ENCODE measurements around the gene KCTD8. TPM values are rescaled to one million over a fixed set of nuclear protein-coding genes. Genes with fewer than 3 reads are reported as not detected.

Gene KCTD8
- total RNA-seq, 1 experiment from 2014 or later, result not detected

- DNase-seq, result no peak
- Mint-ChIP-seq H3K27me3 (ENCODE audit: unreplicated experiment) (no peaks in the 10 kb centered on the region), H3K9me3 (ENCODE audit: low read depth, unreplicated experiment) (peaks cover 10% of the 10 kb centered on the region), H3K27ac (ENCODE audit: unreplicated experiment) (no peak overlapping the region), H3K4me3 (ENCODE audit: low read depth, unreplicated experiment) (no peak overlapping the region), H3K36me3 (ENCODE audit: insufficient read depth, unreplicated experiment) (no peaks in the 10 kb centered on the region), H3K4me1 (ENCODE audit: low read depth, unreplicated experiment) (no peaks in the 10 kb centered on the region)
- CTCF ChIA-PET, result no interaction called here
- no TSS peak for BruUV-seq (replicated peaks)
- TF ChIP-seq CTCF (IDR thresholded peaks at IDR 0.05; ENCODE audit: unreplicated experiment), result no peak
- intact Hi-C loops (cut with micrococcal nuclease; ENCODE audit: unreplicated experiment), result no loop called here
Observed at GRCh38 chr4:44479731-44480130, 31.1 kb upstream of the KCTD8 start.

- no TSS peak for BruUV-seq (replicated peaks)
- CTCF ChIA-PET, result no interaction called here
Observed at GRCh38 chr4:44462259-44462658, 13.7 kb upstream of the KCTD8 start.

GRCh38 chr4:44447563-44448504 lies 775 bp downstream of the KCTD8 start:
- no peak for TF ChIP-seq CTCF (IDR thresholded peaks at IDR 0.05; ENCODE audit: unreplicated experiment)
- Mint-ChIP-seq H3K9me3 (ENCODE audit: low read depth, unreplicated experiment) (no peaks in the 10 kb centered on the region), H3K27me3 (ENCODE audit: unreplicated experiment) (no peaks in the 10 kb centered on the region), H3K4me1 (ENCODE audit: low read depth, unreplicated experiment) (no peaks in the 10 kb centered on the region), H3K36me3 (ENCODE audit: insufficient read depth, unreplicated experiment) (no peaks in the 10 kb centered on the region), H3K27ac (ENCODE audit: unreplicated experiment) (no peak overlapping the region), H3K4me3 (ENCODE audit: low read depth, unreplicated experiment) (no peak overlapping the region)
- CTCF ChIA-PET, result no interaction called here
- intact Hi-C loops (cut with micrococcal nuclease; ENCODE audit: unreplicated experiment), result no loop called here
- no peak for DNase-seq
- no TSS peak for BruUV-seq (replicated peaks)

More at GRCh38 chr4:44462259-44462658, 13.7 kb upstream of the KCTD8 start:
- H3K27me3 Mint-ChIP-seq (ENCODE audit: unreplicated experiment), result no peaks in the 10 kb centered on the region
- H3K4me3 Mint-ChIP-seq (ENCODE audit: low read depth, unreplicated experiment), result no peak overlapping the region
- H3K36me3 Mint-ChIP-seq (ENCODE audit: insufficient read depth, unreplicated experiment), result no peaks in the 10 kb centered on the region
- no peak for DNase-seq
- no peaks in the 10 kb centered on the region for H3K4me1 Mint-ChIP-seq (ENCODE audit: low read depth, unreplicated experiment)
- intact Hi-C loops (cut with micrococcal nuclease; ENCODE audit: unreplicated experiment), result no loop called here
- H3K27ac Mint-ChIP-seq (ENCODE audit: unreplicated experiment), result no peak overlapping the region
- H3K9me3 Mint-ChIP-seq (ENCODE audit: low read depth, unreplicated experiment), result peaks cover under 1% of the 10 kb centered on the region
- no peak for TF ChIP-seq CTCF (IDR thresholded peaks at IDR 0.05; ENCODE audit: unreplicated experiment)

- Mint-ChIP-seq H3K36me3 (ENCODE audit: insufficient read depth, unreplicated experiment) (no peaks in the 10 kb centered on the region), H3K27ac (ENCODE audit: unreplicated experiment) (no peak overlapping the region), H3K4me3 (ENCODE audit: low read depth, unreplicated experiment) (no peak overlapping the region), H3K27me3 (ENCODE audit: unreplicated experiment) (no peaks in the 10 kb centered on the region), H3K9me3 (ENCODE audit: low read depth, unreplicated experiment) (no peaks in the 10 kb centered on the region), H3K4me1 (ENCODE audit: low read depth, unreplicated experiment) (no peaks in the 10 kb centered on the region)
- CTCF ChIA-PET, result no interaction called here
- intact Hi-C loops (cut with micrococcal nuclease; ENCODE audit: unreplicated experiment), result no loop called here
- no TSS peak for BruUV-seq (replicated peaks)
- no peak for DNase-seq
- no peak for TF ChIP-seq CTCF (IDR thresholded peaks at IDR 0.05; ENCODE audit: unreplicated experiment)
Observed at GRCh38 chr4:44446801-44447562, 1.6 kb downstream of the KCTD8 start.

All from Calu3 (cell line).